ENCODE results near the gene TXNDC5. TPM values are rescaled to one million over a fixed set of nuclear protein-coding genes. Genes with fewer than 3 reads are reported as not detected.
A peak's percentile ranks its signal among the peaks of the same experiment; 100 is the strongest.

The TXNDC5 gene
- 197 and 210 TPM in 2 replicates for total RNA-seq (2014; rRNA removed; shearing (Covaris generic))
- polyA plus RNA-seq (2016; fragmentation: Nextera tagmentation; extraction: Ambion mirVana): 42.9 and 45.4 TPM in 2 replicates
- long read RNA-seq, partial matches to known transcripts: 0 of 2 reads
- long read RNA-seq, other reads (novel, unspliced or antisense): 0 of 2 reads

DNA sequence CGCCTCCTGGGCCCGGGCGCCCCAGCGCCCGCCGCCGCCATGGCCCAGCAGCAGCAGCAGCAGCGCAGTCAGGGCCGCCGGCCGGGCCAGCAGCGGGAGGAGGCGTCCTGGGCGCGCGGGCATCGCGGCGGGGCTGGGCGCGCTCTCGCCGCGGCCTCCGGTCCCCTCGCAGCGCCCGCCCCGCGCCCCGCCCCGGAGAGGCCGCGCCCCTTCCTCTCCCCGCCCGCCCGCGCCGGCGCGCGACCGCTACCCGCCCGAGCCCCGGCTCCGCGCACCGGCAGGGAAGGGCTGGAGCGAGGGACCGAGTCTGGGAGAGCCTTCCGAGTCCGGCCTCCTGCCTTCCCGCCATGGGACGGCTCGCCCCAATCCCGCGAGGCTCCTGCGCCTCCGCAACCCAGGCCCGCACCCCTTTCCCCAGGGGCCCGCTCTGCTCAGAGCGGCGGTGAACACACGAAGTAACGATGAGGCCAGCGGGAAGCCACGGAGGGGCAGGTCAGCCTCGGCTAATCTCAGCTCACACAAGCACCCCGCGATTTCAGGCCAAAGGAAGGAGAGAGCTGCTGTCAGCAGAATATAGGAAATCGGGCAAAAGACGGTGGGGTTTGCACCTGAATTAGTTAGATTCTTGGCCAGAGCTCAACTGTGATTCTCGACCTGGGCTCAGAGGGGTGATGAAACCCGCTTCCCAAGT, at the start of gene TXNDC5:
TSS of gene TXNDC5 (minus strand) at position 135 of the 691 bp plus-strand sequence. CDS start at position 123, 12 bp downstream.
- no peaks in the 10 kb centered on the region for H3K9me2 ChIP-seq (ENCODE audit: insufficient read depth)
- H4K20me1 ChIP-seq (replicated peaks; ENCODE audit: insufficient read depth): peaks cover 24% of the 10 kb centered on the region
- Mint-ChIP-seq H3K9me3 (no peaks in the 10 kb centered on the region), H3K27me3 (ENCODE audit: insufficient read depth, low read depth, poor library complexity) (no peaks in the 10 kb centered on the region), H3K4me3 (peak within 1 kb of the TSS; percentile 88), H3K4me1 (peaks cover 8% of the 10 kb centered on the region), H3K27ac (no peak within 1 kb of the TSS), H3K36me3 (ENCODE audit: low read depth) (0 out of 3 replicates have a peak, but pooled peaks cover 3% of the 10 kb centered on the region)
- no peak within 1 kb of the TSS for H3K27ac ChIP-seq (ENCODE audit: low read depth)
- H3K4me1 ChIP-seq (ENCODE audit: insufficient read depth): peaks cover 14% of the 10 kb centered on the region; the same call in 1 of the 2 replicates
- peaks cover 10% of the 10 kb centered on the region; the same call in 1 of the 2 replicates for H3F3A ChIP-seq (replicated peaks; ENCODE audit: low read depth)
- H2AFZ ChIP-seq: peak within 1 kb of the TSS; percentile 99
- DNase-seq (ENCODE audit: low spot score) (peak; percentile 82), ATAC-seq (peak; percentile 76)
- TF ChIP-seq POLR2AphosphoS5 (IDR thresholded peaks at IDR 0.05; ENCODE audit: low read depth): peak; percentile 69
- TF ChIP-seq EZH2phosphoT487 (IDR thresholded peaks at IDR 0.05; ENCODE audit: unreplicated experiment): no peak
- no peaks in the 10 kb centered on the region for H3K36me3 ChIP-seq (ENCODE audit: insufficient read depth)
- H3K79me2 ChIP-seq (replicated peaks; ENCODE audit: insufficient read depth): peaks cover 40% of the 10 kb centered on the region
- peak within 1 kb of the TSS; percentile 83 for H3K4me3 ChIP-seq
- H3K4me2 ChIP-seq: peak within 1 kb of the TSS; percentile 95
- peaks cover 9% of the 10 kb centered on the region; the same call in 1 of the 2 replicates for H3K27me3 ChIP-seq (ENCODE audit: insufficient read depth)

DNA sequence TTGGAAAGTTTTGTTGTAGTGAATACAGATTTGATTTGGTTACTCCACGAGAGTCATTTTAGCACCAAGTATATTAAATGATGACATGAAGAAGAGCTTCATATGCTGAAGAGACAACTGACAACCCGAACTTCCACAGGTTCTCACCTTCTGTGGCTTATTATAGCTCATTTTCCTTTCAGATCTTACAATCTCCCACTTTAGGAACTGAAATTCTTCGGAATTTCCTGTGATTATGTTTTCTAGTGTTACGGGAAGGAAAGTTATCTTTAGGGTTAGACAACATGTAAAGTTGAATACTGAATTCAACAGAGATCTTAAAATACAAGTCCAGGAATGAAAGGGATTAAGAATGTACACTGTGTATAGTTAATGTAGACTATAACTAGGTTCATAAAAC, 49.6 kb upstream of the TXNDC5 start:
- Mint-ChIP-seq H3K4me3 (no peak overlapping the region), H3K36me3 (ENCODE audit: low read depth) (no peaks in the 10 kb centered on the region; the same call in 2 of the 3 replicates), H3K27ac (no peak overlapping the region), H3K4me1 (no peaks in the 10 kb centered on the region), H3K27me3 (ENCODE audit: insufficient read depth, low read depth, poor library complexity) (no peaks in the 10 kb centered on the region), H3K9me3 (no peaks in the 10 kb centered on the region; the same call in 2 of the 3 replicates)
- no peaks in the 10 kb centered on the region for H4K20me1 ChIP-seq (replicated peaks; ENCODE audit: insufficient read depth)
- H3K27ac ChIP-seq (ENCODE audit: low read depth): no peak overlapping the region
- no peak overlapping the region for H3K4me2 ChIP-seq
- H2AFZ ChIP-seq: no peak overlapping the region
- no peak for ATAC-seq
- DNase-seq (ENCODE audit: low spot score): no peak
- H3K9me2 ChIP-seq (ENCODE audit: insufficient read depth): no peaks in the 10 kb centered on the region
- no peaks in the 10 kb centered on the region for H3K79me2 ChIP-seq (replicated peaks; ENCODE audit: insufficient read depth)
- H3K27me3 ChIP-seq (ENCODE audit: insufficient read depth): no peaks in the 10 kb centered on the region
- H3K36me3 ChIP-seq (ENCODE audit: insufficient read depth): no peaks in the 10 kb centered on the region
- H3F3A ChIP-seq (replicated peaks; ENCODE audit: low read depth): no peaks in the 10 kb centered on the region
- TF ChIP-seq, protein P1, sequence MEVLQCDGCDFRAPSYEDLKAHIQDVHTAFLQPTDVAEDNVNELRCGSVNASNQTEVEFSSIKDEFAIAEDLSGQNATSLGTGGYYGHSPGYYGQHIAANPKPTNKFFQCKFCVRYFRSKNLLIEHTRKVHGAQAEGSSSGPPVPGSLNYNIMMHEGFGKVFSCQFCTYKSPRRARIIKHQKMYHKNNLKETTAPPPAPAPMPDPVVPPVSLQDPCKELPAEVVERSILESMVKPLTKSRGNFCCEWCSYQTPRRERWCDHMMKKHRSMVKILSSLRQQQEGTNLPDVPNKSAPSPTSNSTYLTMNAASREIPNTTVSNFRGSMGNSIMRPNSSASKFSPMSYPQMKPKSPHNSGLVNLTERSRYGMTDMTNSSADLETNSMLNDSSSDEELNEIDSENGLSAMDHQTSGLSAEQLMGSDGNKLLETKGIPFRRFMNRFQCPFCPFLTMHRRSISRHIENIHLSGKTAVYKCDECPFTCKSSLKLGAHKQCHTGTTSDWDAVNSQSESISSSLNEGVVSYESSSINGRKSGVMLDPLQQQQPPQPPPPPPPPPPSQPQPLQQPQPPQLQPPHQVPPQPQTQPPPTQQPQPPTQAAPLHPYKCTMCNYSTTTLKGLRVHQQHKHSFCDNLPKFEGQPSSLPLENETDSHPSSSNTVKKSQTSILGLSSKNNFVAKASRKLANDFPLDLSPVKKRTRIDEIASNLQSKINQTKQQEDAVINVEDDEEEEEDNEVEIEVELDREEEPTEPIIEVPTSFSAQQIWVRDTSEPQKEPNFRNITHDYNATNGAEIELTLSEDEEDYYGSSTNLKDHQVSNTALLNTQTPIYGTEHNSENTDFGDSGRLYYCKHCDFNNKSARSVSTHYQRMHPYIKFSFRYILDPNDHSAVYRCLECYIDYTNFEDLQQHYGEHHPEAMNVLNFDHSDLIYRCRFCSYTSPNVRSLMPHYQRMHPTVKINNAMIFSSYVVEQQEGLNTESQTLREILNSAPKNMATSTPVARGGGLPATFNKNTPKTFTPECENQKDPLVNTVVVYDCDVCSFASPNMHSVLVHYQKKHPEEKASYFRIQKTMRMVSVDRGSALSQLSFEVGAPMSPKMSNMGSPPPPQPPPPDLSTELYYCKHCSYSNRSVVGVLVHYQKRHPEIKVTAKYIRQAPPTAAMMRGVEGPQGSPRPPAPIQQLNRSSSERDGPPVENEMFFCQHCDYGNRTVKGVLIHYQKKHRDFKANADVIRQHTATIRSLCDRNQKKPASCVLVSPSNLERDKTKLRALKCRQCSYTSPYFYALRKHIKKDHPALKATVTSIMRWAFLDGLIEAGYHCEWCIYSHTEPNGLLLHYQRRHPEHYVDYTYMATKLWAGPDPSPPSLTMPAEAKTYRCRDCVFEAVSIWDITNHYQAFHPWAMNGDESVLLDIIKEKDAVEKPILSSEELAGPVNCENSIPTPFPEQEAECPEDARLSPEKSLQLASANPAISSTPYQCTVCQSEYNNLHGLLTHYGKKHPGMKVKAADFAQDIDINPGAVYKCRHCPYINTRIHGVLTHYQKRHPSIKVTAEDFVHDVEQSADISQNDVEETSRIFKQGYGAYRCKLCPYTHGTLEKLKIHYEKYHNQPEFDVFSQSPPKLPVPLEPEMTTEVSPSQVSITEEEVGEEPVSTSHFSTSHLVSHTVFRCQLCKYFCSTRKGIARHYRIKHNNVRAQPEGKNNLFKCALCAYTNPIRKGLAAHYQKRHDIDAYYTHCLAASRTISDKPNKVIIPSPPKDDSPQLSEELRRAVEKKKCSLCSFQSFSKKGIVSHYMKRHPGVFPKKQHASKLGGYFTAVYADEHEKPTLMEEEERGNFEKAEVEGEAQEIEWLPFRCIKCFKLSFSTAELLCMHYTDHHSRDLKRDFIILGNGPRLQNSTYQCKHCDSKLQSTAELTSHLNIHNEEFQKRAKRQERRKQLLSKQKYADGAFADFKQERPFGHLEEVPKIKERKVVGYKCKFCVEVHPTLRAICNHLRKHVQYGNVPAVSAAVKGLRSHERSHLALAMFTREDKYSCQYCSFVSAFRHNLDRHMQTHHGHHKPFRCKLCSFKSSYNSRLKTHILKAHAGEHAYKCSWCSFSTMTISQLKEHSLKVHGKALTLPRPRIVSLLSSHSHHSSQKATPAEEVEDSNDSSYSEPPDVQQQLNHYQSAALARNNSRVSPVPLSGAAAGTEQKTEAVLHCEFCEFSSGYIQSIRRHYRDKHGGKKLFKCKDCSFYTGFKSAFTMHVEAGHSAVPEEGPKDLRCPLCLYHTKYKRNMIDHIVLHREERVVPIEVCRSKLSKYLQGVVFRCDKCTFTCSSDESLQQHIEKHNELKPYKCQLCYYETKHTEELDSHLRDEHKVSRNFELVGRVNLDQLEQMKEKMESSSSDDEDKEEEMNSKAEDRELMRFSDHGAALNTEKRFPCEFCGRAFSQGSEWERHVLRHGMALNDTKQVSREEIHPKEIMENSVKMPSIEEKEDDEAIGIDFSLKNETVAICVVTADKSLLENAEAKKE (CRISPR knock-in tag; IDR thresholded peaks at IDR 0.05): no peak
- no peaks in the 10 kb centered on the region for H3K4me1 ChIP-seq (ENCODE audit: insufficient read depth)
- no peak overlapping the region for H3K4me3 ChIP-seq

Measured in GM23338 (cell line).